Gastrocnemius medialis (tissue), 4 donors: ENCODE results near the gene C2orf49. TPM values are rescaled to one million over a fixed set of nuclear protein-coding genes. Genes with fewer than 3 reads are reported as not detected.

Source experiments
- ATAC-seq, 2 donors: fragments of 150-250 bp; one replicate each; pipeline ENCODE4 v1.9.1; 2016
- DNase-seq, 2 donors: peaks; one replicate each; pipeline ENCODE4 v3.0.0-alpha.2; 2019
- H3K27ac ChIP-seq, 4 donors: fragments of 200-600 bp; sonication (generic); 1 replicate in 1 of 4; 2 replicates in 3 of 4; pipeline ENCODE4 v1.5.1; 2016 to 2018; ENCODE audit warnings: mild to moderate bottlenecking in 2 of 4, moderate library complexity in 1 of 4
- H3K27me3 ChIP-seq, 3 donors: fragments of 200-600 bp; sonication (generic) in 2 of 3; 1 replicate in 1 of 3; 2 replicates in 2 of 3; pipeline versions ENCODE4 v1.5.1 to v1.6.0; 2016 to 2019; ENCODE audit warnings: mild to moderate bottlenecking in 1 of 3, moderate library complexity in 1 of 3
- H3K36me3 ChIP-seq, 2 donors: fragments of 200-600 bp; sonication (generic) in 1 of 2; one replicate each; pipeline ENCODE4 v1.5.1; 2017 to 2018
- H3K4me1 ChIP-seq, 2 donors: fragments of 200-600 bp; sonication (generic) in 1 of 2; one replicate each; pipeline ENCODE4 v1.5.1; 2016 to 2017; ENCODE audit warnings: mild to moderate bottlenecking in 2 of 2
- H3K4me3 ChIP-seq, 4 donors: fragments of 200-600 bp; sonication (generic) in 3 of 4; 1 replicate in 1 of 4; 2 replicates in 3 of 4; pipeline ENCODE4 v1.5.1; 2016 to 2019; ENCODE audit warnings: mild to moderate bottlenecking in 2 of 4
- H3K9me3 ChIP-seq, 3 donors: fragments of 200-600 bp; sonication (generic) in 2 of 3; 1 replicate in 1 of 3; 2 replicates in 2 of 3; pipeline ENCODE4 v1.5.1; 2016 to 2019
- POLR2A ChIP-seq, 2 donors: fragments of 450-650 bp; IDR thresholded peaks; one replicate each; pipeline ENCODE4 v1.6.1; 2017; ENCODE audit warnings: antibody characterized with exemption in 2 of 2, mild to moderate bottlenecking in 2 of 2, moderate library complexity in 2 of 2
- in situ Hi-C, 4 donors: fragments of 200-750 bp; cut with MboI; loops; one replicate each; pipeline versions ENCODE4 v1.15.0 to v1.8.0; 2017; ENCODE audit warnings: low sequenced_read_pairs in 4 of 4
- intact Hi-C: fragments of 100-400 bp; cut with DNase I; formaldehyde crosslinking; loops from one replicate; pipeline ENCODE4 v1.15.1; 2023; ENCODE audit warnings: low total_unique reads
- total RNA-seq, 4 donors: library from RNA; depleted of rRNA; stranded (reverse); fragments of >200 nt; gene quantifications; one replicate each; pipeline versions ENCODE4 v1.1.0 to v1.2.3, GENCODE V29; 2016
- TF ChIP-seq, protein P1 (sequence below), 5 experiments: fragments of 450-650 bp in 3 of 5; fragments of 200-600 bp in 2 of 5; sonication (generic) in 2 of 5; IDR thresholded peaks in 4 of 5; conservative IDR thresholded peaks in 1 of 5; 1 replicate in 4 of 5; 2 replicates in 1 of 5; pipeline ENCODE4 v1.5.1; 2016 to 2019; ENCODE audit warnings: antibody characterized with exemption in 5 of 5, mild to moderate bottlenecking in 3 of 5, moderate library complexity in 3 of 5

The C2orf49 gene
- total RNA-seq, 4 donors from 2014 or later = 12.8 to 26.7 (median 18.6) TPM

DNA sequence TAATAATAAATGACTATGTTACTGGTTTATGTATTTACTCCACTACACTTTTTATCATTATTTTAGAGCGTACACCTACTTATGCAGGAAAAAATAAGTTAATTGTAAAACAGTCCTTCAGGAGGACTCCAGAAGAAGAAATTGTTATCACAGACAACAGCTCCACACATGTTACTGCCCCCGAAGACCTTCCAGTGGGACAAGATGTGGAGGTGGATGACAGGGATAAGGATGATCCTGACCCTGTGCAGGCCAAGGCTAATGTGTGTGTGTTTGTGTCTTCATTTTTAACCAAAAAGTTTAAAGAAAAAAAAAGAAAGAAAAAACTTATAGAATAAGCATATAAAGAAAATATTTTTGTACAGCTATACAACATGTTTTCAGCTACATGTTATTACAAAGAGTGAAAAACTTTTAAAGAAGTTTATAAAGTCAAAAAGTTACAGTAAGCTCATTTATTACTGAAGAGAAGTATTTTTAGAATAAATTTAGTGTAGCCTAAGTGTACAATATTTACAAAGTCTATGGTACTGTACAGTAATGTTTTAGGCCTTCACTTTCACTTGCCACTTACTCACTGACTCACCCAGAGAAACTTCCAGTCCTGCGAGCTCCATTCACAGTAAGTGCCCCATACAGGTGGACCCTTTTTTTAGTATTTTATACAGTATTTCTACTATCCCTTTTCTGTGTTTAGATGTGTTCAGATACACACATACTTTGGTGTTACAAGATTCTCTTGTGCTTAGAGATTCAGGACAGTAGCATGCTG is 15.3 kb upstream of the C2orf49 start:
- H3K4me1 ChIP-seq = peaks cover 15 to 16% of the 10 kb centered on the region in 2 donors
- TF ChIP-seq POLR2A (IDR thresholded peaks at IDR 0.05) = no peak
- TF ChIP-seq, protein P1, sequence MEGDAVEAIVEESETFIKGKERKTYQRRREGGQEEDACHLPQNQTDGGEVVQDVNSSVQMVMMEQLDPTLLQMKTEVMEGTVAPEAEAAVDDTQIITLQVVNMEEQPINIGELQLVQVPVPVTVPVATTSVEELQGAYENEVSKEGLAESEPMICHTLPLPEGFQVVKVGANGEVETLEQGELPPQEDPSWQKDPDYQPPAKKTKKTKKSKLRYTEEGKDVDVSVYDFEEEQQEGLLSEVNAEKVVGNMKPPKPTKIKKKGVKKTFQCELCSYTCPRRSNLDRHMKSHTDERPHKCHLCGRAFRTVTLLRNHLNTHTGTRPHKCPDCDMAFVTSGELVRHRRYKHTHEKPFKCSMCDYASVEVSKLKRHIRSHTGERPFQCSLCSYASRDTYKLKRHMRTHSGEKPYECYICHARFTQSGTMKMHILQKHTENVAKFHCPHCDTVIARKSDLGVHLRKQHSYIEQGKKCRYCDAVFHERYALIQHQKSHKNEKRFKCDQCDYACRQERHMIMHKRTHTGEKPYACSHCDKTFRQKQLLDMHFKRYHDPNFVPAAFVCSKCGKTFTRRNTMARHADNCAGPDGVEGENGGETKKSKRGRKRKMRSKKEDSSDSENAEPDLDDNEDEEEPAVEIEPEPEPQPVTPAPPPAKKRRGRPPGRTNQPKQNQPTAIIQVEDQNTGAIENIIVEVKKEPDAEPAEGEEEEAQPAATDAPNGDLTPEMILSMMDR (IDR thresholded peaks at IDR 0.05 in 4 of 5, conservative IDR thresholded peaks at IDR 0.05 in 1 of 5) = no peak
- ATAC-seq = no peak
- in situ Hi-C loops = no loop called here
- no peak overlapping the region for H3K27ac ChIP-seq
- H3K27me3 ChIP-seq = no peaks in the 10 kb centered on the region
- H3K4me3 ChIP-seq = no peak overlapping the region
- DNase-seq = no peak
- intact Hi-C loops = no loop called here
- H3K9me3 ChIP-seq = no peaks in the 10 kb centered on the region
- H3K36me3 ChIP-seq = no peaks in the 10 kb centered on the region

DNA sequence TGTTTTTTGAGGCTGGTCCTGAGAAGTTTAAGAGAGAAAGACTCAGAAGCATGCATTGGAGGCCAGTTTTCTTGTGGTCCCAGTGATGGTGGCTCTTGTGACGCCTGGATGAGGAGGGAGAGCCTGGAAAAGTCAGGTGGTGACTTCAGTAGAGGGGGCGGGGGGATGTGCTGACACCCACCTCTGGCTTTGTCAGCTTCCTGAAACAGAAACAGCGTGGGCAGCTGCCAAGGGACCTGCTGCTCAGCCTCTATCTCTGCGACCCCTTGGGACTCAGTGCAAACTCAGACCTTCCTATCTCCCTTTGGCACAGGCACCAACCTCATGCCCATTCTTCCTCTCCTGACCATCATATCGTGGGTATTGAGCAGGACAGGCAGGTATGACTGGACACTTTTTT is 14.2 kb upstream of the C2orf49 start:
- TF ChIP-seq, protein P1 (IDR thresholded peaks at IDR 0.05 in 4 of 5, conservative IDR thresholded peaks at IDR 0.05 in 1 of 5) = no peak
- no peak for TF ChIP-seq POLR2A (IDR thresholded peaks at IDR 0.05)
- Histone ChIP-seq H3K27ac (no peak overlapping the region), H3K36me3 (no peaks in the 10 kb centered on the region), H3K4me3 (no peak overlapping the region), H3K4me1 (peaks cover 18 to 25% of the 10 kb centered on the region in 2 donors), H3K9me3 (no peaks in the 10 kb centered on the region), H3K27me3 (no peaks in the 10 kb centered on the region)
- ATAC-seq (no peak), DNase-seq (no peak)
- in situ Hi-C loops (no loop called here), intact Hi-C loops (no loop called here)

DNA sequence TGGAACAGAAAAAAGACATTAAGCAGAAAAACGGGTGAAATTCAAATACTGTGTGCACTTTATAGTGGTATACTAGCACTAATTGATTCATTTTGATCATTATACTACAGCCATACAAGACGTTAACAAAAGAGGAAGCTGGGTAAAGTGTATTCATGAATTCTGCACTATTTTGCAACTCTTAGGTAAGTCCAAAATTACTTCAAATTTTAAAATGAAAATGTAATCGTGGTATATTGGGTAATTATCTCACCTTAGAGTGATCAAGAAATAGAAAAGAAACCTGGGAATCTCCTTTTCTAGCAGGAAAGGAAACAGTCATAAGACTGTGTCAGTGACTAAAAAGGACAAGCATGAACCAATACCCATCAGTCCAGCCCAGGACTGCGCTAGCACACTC is 13.2 kb upstream of the C2orf49 start:
- in situ Hi-C loops (no loop called here), intact Hi-C loops (no loop called here)
- Histone ChIP-seq H3K27ac (no peak overlapping the region), H3K4me3 (no peak overlapping the region), H3K4me1 (peaks cover 26 to 34% of the 10 kb centered on the region in 2 donors), H3K9me3 (no peaks in the 10 kb centered on the region), H3K36me3 (no peaks in the 10 kb centered on the region), H3K27me3 (no peaks in the 10 kb centered on the region)
- TF ChIP-seq, protein P1 (IDR thresholded peaks at IDR 0.05 in 4 of 5, conservative IDR thresholded peaks at IDR 0.05 in 1 of 5) = no peak
- TF ChIP-seq POLR2A (IDR thresholded peaks at IDR 0.05) = no peak
- ATAC-seq (no peak), DNase-seq (no peak)

DNA sequence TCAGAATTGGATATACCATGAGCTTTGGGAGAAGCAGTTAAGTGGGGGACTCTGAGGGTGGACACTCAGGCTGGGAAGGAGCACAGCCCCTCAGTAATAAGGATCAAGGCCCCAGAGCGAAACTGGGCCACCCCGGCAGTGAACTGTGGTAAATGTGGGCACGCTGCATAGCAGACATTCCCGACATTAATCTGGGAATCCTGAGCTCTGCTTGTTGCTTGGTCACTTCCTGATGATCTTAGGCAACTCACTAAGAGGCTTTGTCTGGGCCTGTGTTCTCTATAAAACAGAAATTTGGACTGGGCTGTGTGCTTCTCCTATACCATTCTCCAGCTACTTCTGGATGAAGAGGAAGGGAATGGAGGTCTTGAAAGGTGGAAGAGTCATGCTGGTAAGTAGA is 12.6 kb upstream of the C2orf49 start:
- DNase-seq = no peak
- H3K4me3 ChIP-seq = no peak overlapping the region
- H3K27ac ChIP-seq = no peak overlapping the region
- no peaks in the 10 kb centered on the region for H3K27me3 ChIP-seq
- H3K36me3 ChIP-seq = no peaks in the 10 kb centered on the region
- ATAC-seq = no peak
- intact Hi-C loops (no loop called here), in situ Hi-C loops (no loop called here)
- no peaks in the 10 kb centered on the region for H3K9me3 ChIP-seq
- H3K4me1 ChIP-seq = peaks cover 26 to 34% of the 10 kb centered on the region in 2 donors
- no peak for TF ChIP-seq POLR2A (IDR thresholded peaks at IDR 0.05)
- TF ChIP-seq, protein P1 (IDR thresholded peaks at IDR 0.05 in 4 of 5, conservative IDR thresholded peaks at IDR 0.05 in 1 of 5) = no peak
